Measurements from ENCODE around the gene FRS3. TPM values are rescaled to one million over a fixed set of nuclear protein-coding genes. Genes with fewer than 3 reads are reported as not detected.

Gene FRS3
- total and polyA plus RNA-seq, 2 of the 13 experiments (the other 11 are each of a cell fraction or from before 2014, with no cell fraction given), result 3.0 to 7.4 TPM

DNA sequence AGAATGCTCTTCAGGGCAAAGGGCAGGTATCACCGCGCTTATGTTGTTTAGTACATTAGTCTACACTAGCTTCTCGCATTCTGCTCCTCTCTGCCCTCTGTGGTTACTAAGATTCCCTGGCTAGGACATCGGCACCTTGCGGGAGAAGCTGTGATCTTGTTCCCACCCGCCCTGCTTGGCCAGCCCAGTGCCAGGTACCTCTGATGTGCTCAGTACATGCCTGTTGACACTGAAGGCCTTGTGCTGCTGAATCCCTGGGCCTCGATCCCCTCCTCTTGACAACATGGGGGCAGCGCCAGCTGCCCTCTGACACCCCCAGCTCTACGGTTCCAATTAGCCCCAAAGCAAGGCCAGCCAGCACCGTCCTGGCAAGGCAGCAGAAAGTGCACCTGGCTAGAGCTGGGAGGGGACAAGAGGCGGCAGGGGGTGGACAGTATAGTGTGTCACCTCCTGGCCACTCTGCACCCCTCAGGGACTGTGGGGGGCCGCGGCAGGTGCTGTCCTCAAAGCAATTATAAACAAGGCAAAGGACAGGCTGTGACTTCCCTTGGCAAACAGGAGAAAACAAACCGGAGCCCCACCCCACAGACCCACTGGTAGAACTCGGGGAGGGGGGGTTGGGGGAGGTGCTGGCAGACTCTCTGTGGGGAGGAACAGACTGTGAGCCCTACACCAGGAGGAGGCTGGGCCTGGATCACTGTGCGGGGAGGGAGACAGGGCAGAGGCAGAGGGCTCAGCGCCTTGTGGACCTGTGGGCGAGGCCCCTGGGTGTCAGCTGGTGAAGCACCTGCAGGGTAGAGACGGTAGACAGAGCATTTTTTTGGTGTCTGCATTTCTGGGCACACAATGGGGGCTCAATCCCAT, 51.4 kb downstream of the FRS3 start (continued):
- TF ChIP-seq PCBP2 (optimal IDR thresholded peaks at IDR 0.05; ENCODE audit: low read depth, low read length, poor library complexity, severe bottlenecking) (no peak), RFX5 (IDR thresholded peaks at IDR 0.05; ENCODE audit: low read depth, low read length) (no peak), CAMTA2 (CRISPR knock-in tag; IDR thresholded peaks at IDR 0.05; ENCODE audit: borderline replicate concordance) (no peak), ZNF720 (CRISPR knock-in tag; IDR thresholded peaks at IDR 0.05) (no peak), TBL1XR1 (IDR thresholded peaks at IDR 0.05; ENCODE audit: borderline replicate concordance, low read length, partially characterized antibody) (no peak), SP2 (CRISPR knock-in tag; IDR thresholded peaks at IDR 0.05) (no peak), PHF20 (CRISPR knock-in tag; IDR thresholded peaks at IDR 0.05) (no peak), ZNF746 (CRISPR knock-in tag; IDR thresholded peaks at IDR 0.05) (no peak), ZNF724P (CRISPR knock-in tag; IDR thresholded peaks at IDR 0.05; ENCODE audit: borderline replicate concordance) (no peak), SALL1 (CRISPR knock-in tag; IDR thresholded peaks at IDR 0.05) (peak; percentile 55), ZNF562 (CRISPR knock-in tag; IDR thresholded peaks at IDR 0.05; ENCODE audit: borderline replicate concordance) (no peak), ZFP37 (CRISPR knock-in tag; IDR thresholded peaks at IDR 0.05; ENCODE audit: borderline replicate concordance) (no peak), UBTF (CRISPR knock-in tag; IDR thresholded peaks at IDR 0.05) (peak; percentile 40), HNF1B (CRISPR knock-in tag; IDR thresholded peaks at IDR 0.05) (no peak), TMF1 (CRISPR knock-in tag; IDR thresholded peaks at IDR 0.05; ENCODE audit: low read depth) (no peak), MED1 (CRISPR knock-in tag; IDR thresholded peaks at IDR 0.05) (no peak; the same call in 1 of the 2 replicates), ZNF747 (CRISPR knock-in tag; IDR thresholded peaks at IDR 0.05; ENCODE audit: borderline replicate concordance) (0 out of 2 replicates have a peak, but pooled peaks have one; percentile 59), HOXA9 (CRISPR knock-in tag; IDR thresholded peaks at IDR 0.05; ENCODE audit: borderline replicate concordance) (no peak), ZBTB3 (CRISPR knock-in tag; IDR thresholded peaks at IDR 0.05; ENCODE audit: borderline replicate concordance, low read depth) (no peak), RAD51 (IDR thresholded peaks at IDR 0.05; ENCODE audit: borderline replicate concordance) (no peak), PAF1 (CRISPR knock-in tag; IDR thresholded peaks at IDR 0.05) (no peak), HDAC2 (CRISPR knock-in tag; IDR thresholded peaks at IDR 0.05) (0 out of 2 replicates have a peak, but pooled peaks have one; percentile 17), FOXK1 (CRISPR knock-in tag; IDR thresholded peaks at IDR 0.05; ENCODE audit: borderline replicate concordance, low read depth) (no peak)
- TF ChIP-seq, protein P1, sequence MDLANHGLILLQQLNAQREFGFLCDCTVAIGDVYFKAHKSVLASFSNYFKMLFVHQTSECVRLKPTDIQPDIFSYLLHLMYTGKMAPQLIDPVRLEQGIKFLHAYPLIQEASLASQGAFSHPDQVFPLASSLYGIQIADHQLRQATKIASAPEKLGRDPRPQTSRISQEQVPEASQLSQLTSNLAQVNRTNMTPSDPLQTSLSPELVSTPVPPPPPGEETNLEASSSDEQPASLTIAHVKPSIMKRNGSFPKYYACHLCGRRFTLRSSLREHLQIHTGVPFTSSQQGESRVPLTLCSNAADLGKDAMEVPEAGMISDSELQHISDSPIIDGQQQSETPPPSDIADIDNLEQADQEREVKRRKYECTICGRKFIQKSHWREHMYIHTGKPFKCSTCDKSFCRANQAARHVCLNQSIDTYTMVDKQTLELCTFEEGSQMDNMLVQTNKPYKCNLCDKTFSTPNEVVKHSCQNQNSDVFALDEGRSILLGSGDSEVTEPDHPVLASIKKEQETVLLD (CRISPR knock-in tag; IDR thresholded peaks at IDR 0.05; ENCODE audit: low read depth), result no peak
